ENCODE measurements around the gene CCDC187. TPM values are rescaled to one million over a fixed set of nuclear protein-coding genes. Genes with fewer than 3 reads are reported as not detected.

Gene CCDC187
- total and polyA plus RNA-seq, 10 donors = 0.03 to 0.20 (median 0.11) TPM; not detected in 2

DNA sequence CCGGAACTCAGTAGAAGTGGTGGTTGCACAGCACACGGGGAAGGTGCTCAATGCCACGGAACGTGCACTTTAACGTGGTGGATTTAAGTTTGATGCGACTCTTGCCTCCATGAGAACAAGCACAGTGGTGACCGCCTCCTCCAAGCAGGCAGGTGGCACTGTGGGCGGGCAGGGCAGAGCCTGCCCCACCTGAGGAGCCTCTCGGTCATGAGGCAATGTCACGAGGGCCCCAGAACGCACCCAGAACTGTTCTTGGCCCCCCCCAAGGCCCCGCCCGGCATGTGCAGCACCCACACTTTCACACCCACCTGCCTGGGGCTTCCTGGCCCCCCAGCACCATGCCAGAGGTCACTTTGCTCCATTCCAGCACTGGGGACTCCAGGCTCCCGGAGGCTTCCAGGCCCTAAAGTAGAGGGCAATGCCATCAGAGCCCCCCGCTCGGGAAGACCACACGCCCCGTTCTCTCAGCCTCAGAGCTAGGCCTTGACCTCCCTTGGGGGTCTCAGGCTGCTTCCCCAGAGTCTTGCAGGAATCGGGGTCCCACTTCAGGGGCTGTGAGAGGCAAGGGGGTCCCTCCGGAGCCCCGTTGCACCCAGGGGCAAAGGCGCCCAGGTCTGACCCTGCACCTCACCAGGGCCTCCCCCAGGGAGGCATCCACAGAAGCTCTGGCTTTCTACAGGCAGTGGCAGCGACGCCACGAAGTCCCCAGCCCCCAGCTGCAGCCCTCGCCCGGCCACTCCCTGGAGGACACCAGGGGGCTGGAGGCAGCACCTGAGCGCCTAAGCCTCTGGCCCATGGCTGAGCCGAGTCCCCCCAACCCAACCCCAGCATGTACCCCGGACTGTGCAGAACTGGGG, 14.0 kb downstream of the CCDC187 start:
- Histone ChIP-seq H3K4me1 (no peaks in the 10 kb centered on the region), H3K36me3 (no peaks in the 10 kb centered on the region), H3K27me3 (replicated peaks in 1 of 7) (peaks cover 0 to 35% (median 15%) of the 10 kb centered on the region in 7 donors), H3K9me3 (no peaks in the 10 kb centered on the region), H3K4me3 (no peak overlapping the region), H3K27ac (no peak overlapping the region)
- WGBS, 5 donors = 83 to 94% (median 87%) methylated on average over 19 to 30 of the region's 30 CpGs
- no peak for DNase-seq
- TF ChIP-seq POLR2AphosphoS5 (IDR thresholded peaks at IDR 0.05) (no peak), CTCF (IDR thresholded peaks at IDR 0.05 in 8 of 11, conservative IDR thresholded peaks at IDR 0.05 in 3 of 11) (no peak)
- intact Hi-C loops (cut with DNase I; ENCODE audit: low total_unique reads) = no loop called here

DNA sequence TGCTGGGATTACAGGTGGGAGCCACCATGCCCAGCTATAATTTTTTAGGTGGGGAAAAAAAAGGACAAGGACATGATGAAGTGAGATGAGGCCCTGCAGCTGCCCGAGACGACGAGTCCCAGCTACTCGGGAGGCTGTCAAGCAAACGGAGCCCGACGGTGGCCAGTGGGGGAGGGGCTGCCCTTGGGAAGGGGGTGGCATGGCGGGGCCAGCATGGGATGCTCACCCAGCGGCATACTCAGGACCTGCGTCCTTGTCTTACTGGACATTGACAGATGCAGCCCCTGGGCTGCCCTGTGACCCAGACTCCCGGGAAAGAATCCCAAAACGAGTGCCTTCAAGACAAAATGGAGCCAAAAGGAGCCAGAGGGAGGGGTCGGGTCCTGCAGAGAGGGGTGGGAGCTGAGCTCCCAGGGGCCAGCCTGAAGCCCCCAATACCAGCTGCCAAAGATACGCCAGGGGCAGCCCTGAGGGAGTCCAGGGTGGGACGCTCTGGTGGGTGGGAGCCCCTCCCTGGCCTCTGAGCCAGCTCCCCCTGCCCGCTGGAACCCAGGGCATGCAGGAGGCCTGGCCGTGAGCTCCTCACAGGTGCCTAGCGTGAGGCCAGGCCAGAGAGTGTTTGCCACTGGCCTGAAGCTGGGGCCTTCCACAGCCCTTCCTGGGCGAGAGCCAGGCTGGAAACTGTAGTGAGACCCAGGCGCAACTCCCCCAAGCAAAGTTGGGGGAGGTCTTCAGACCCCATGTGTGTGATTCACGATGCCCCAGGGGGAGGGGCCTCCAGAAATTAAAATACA, 15.7 kb downstream of the CCDC187 start:
- intact Hi-C loops (cut with DNase I; ENCODE audit: low total_unique reads) = no loop called here
- WGBS, 5 donors = 62 to 76% (median 63%) methylated on average over 20 to 21 of the region's 21 CpGs
- TF ChIP-seq CTCF (IDR thresholded peaks at IDR 0.05 in 8 of 11, conservative IDR thresholded peaks at IDR 0.05 in 3 of 11) = no peak
- no peak for TF ChIP-seq POLR2A (IDR thresholded peaks at IDR 0.05)
- TF ChIP-seq POLR2AphosphoS5 (IDR thresholded peaks at IDR 0.05) = no peak
- Histone ChIP-seq H3K4me1 (peaks cover 5 to 9% (median 8%) of the 10 kb centered on the region in 6 donors), H3K36me3 (no peaks in the 10 kb centered on the region), H3K27ac (no peak overlapping the region), H3K4me3 (no peak overlapping the region), H3K9me3 (no peaks in the 10 kb centered on the region), H3K27me3 (replicated peaks in 1 of 7) (peaks cover 0 to 50% (median 24%) of the 10 kb centered on the region in 7 donors)
- no peak for DNase-seq

GRCh38 chr9:136286987-136287379, 16.9 kb downstream of the CCDC187 start:
- no peak for DNase-seq
- H3K4me1 ChIP-seq = peaks cover 9 to 20% (median 15%) of the 10 kb centered on the region in 6 donors
- no peak overlapping the region for H3K4me3 ChIP-seq
- no peaks in the 10 kb centered on the region for H3K36me3 ChIP-seq
- H3K9me3 ChIP-seq = no peaks in the 10 kb centered on the region
- TF ChIP-seq POLR2AphosphoS5 (IDR thresholded peaks at IDR 0.05) (no peak), POLR2A (IDR thresholded peaks at IDR 0.05) (no peak), CTCF (IDR thresholded peaks at IDR 0.05 in 8 of 11, conservative IDR thresholded peaks at IDR 0.05 in 3 of 11) (no peak)
- 82 to 92% (median 91%) methylated on average over 13 of the region's 13 CpGs for WGBS, 5 donors
- H3K27ac ChIP-seq = no peak overlapping the region
- intact Hi-C loops (cut with DNase I; ENCODE audit: low total_unique reads) = no loop called here
- H3K27me3 ChIP-seq (replicated peaks in 1 of 7) = peaks cover 0 to 60% (median 24%) of the 10 kb centered on the region in 7 donors

All from spleen (tissue), 11 donors.